AG10803 (cell line): Measurements from ENCODE around the gene NFKB2.
A peak's percentile ranks its signal among the peaks of the same experiment; 100 is the strongest.

Source experiments
- DNase-seq: peaks from one replicate; pipeline ENCODE4 v3.0.0; 2010; ENCODE audit warnings: low read depth
- H3K4me3 ChIP-seq: 2 replicates; pipeline ENCODE4 v1.5.1; 2011; ENCODE audit warnings: mild to moderate bottlenecking, low read length, control low read depth
- CTCF ChIP-seq: conservative IDR thresholded peaks from 2 replicates; pipeline ENCODE4 v1.5.1; 2011; ENCODE audit warnings: mild to moderate bottlenecking, low read length, control low read depth, inconsistent platforms

NFKB2 gene

DNA sequence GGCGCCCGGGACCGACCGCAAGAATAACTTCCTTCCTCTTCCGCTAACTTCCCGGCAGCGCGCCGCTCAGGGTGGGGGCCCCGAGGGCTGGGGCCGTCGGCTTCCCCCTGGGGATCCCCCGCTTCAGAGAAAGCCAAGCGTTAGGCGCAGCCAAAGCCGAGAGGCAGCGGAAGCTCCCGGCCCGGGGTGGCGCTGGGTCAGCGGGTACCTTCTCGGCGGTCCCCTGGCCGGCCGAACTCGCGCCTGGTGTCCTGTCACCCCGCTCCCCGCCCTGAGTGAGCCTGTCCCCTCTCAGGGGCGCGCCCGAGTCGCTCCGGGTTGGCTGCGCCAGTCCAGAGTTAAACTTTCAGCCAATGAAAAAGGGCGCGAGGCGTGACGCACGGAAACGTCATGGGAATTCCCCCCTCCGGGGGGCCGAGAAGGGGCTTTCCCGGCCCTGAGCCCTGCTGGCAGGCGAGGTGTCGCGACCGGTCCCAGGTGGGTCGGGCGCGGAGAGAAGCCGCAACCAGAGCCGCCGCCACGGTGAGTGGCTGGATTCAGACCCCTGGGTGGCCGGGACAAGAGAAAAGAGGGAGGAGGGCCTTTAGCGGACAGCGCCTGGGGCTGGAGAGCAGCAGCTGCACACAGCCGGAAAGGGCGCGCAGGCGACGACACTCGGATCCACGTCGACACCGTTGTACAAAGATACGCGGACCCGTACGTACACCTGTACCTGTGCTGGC lies 1.3 kb upstream of the NFKB2 start:
- TF ChIP-seq CTCF, result peak; percentile 77
- H3K4me3 ChIP-seq, result peak overlapping the region; percentile 86
- DNase-seq, result peak; percentile 85

DNA sequence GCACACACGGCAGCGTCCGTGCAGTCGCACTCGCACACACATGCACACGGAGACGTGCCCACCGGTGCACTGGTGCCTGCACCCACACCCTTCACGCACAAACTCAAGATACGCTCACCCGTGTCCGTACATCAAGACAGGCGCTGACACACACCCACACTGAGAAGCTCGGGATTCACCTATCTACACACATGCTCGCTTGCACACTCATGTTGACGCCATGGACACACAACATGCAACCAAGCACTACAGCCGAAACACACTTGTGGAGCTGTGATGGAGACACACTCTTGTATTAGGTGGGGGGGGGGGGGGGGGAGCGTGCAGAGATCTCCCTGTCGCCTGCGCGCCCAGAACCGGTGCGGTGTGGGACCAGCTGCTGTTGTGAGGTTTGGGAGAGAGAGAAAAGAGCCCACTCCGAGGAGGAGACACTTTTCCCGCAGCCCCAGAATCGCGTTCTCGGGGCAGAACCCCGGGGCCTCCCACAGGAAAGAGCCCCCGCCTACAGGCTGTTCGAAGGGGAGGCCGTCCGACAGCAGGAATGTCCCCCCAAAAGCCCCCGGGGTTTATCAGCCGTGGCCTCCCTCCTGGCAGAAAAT lies 605 bp upstream of the NFKB2 start:
- peak overlapping the region; percentile 86 for H3K4me3 ChIP-seq
- no peak for TF ChIP-seq CTCF
- DNase-seq, result peak; percentile 18

- DNase-seq, result no peak
- H3K4me3 ChIP-seq, result peak overlapping the region; percentile 86
- TF ChIP-seq CTCF, result no peak
These were observed 779 bp downstream of the NFKB2 start for GRCh38 chr10:102396317-102396650.

DNA sequence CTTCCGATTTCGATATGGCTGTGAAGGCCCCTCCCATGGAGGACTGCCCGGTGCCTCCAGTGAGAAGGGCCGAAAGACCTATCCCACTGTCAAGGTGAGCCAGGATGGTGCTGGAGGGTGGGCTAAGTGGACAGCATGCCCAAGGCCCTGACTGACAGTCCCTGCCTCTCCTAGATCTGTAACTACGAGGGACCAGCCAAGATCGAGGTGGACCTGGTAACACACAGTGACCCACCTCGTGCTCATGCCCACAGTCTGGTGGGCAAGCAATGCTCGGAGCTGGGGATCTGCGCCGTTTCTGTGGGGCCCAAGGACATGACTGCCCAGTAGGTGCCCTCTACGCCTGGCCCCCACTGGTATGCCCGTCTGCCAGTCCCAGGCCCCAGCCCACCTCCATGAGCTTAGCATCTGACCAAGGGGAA lies 1.2 kb downstream of the NFKB2 start:
- no peak for DNase-seq
- H3K4me3 ChIP-seq, result peak overlapping the region; percentile 86

GRCh38 chr10:102397222-102398171 lies 2.0 kb downstream of the NFKB2 start:
- no peak for TF ChIP-seq CTCF
- no peak overlapping the region for H3K4me3 ChIP-seq
- no peak for DNase-seq

More for the DNA sequence above, 1.2 kb downstream of the NFKB2 start:
- no peak for TF ChIP-seq CTCF

DNA sequence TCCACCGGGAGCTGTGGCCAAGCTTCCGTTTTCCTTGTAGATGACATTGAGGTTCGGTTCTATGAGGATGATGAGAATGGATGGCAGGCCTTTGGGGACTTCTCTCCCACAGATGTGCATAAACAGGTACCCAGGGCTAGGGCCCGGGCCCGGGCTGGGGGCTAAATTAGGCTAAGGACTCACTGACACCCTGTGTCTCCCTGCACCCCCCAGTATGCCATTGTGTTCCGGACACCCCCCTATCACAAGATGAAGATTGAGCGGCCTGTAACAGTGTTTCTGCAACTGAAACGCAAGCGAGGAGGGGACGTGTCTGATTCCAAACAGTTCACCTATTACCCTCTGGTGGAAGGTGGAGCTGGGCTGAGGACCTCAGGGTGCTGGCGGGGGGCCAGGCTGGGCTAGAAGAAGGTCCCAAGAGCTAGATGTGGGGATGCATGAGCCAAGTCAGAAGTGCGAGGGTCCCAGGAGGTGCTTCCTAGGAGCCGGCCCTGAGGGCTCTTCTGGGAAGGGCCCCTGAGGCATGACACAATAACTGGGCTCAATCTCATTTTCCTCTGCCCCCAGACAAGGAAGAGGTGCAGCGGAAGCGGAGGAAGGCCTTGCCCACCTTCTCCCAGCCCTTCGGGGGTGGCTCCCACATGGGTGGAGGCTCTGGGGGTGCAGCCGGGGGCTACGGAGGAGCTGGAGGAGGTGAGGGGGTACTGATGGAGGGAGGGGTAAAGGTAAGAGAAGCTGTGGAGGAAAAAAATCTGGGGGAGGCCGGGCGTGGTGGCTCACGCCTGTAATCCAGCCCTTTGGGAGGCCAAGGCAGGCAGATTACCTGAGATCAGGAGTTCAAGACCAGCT lies 2.9 kb downstream of the NFKB2 start:
- no peak for TF ChIP-seq CTCF
- no peak for DNase-seq
- H3K4me3 ChIP-seq, result no peak overlapping the region
